ENCODE results near the gene WRNIP1.

WRNIP1 gene

DNA sequence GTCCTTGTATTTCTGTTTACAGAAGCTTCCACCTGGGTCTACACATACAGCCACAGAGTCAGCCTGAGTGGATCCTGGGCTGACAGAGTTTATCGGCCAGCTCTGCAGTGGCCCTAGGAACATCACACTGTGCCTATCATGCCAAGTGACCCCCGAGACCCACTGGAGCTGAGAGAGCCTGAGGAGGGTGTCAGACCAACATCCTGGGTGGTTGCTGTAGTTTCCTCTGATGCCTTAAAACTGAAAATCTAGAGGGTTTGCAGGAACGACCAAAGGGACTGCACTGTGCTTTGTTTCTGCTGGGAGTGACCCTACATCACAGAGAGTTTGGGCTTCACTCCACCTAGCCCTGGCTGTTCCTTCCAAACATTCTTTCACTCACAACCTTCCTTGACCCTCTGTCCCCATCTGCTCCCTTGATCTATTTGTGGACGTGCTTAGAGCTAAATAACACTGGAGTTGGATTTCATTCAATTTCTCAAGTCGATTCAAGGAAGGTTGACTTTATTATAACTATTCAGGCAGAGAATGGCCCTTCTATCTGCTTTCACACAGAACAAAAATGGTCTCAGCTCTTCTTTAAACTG, 32.6 kb upstream of the WRNIP1 start:
- H3K27me3 ChIP-seq (ENCODE audit: control insufficient read depth in 1 of 2, insufficient read depth in 1 of 2, low read length in 2 of 2), result peaks cover 0 to 3% of the 10 kb centered on the region in 2 experiments
- no peak overlapping the region for H2BK5ac ChIP-seq (ENCODE audit: low read depth, low read length, poor library complexity, severe bottlenecking)
- WGBS, result 96% methylated on average over 3 of the region's 5 CpGs
- no peak overlapping the region for H4K8ac ChIP-seq (ENCODE audit: low read length)
- peaks cover 3% of the 10 kb centered on the region for H3K4me1 ChIP-seq (ENCODE audit: control insufficient read depth, insufficient read depth, low read depth, low read length)
- H2BK15ac ChIP-seq (ENCODE audit: low read depth, poor library complexity, severe bottlenecking), result no peak overlapping the region
- H3K79me1 ChIP-seq (replicated peaks; ENCODE audit: low read length, poor library complexity, severe bottlenecking), result no peaks in the 10 kb centered on the region
- no peak for DNase-seq
- H3K14ac ChIP-seq (ENCODE audit: low read length in 2 of 2), result no peak overlapping the region
- H4K91ac ChIP-seq (ENCODE audit: low read length), result no peak overlapping the region
- no peak overlapping the region for H3K18ac ChIP-seq (ENCODE audit: low read depth in 1 of 2, low read length in 2 of 2)
- H3K9ac ChIP-seq (ENCODE audit: low read length), result no peak overlapping the region
- H3K23ac ChIP-seq (ENCODE audit: low read length in 2 of 2), result no peak overlapping the region
- no peak overlapping the region for H3K4me2 ChIP-seq (ENCODE audit: low read length, poor library complexity, severe bottlenecking)
- H3K27ac ChIP-seq (ENCODE audit: low read length, poor library complexity, severe bottlenecking), result no peak overlapping the region
- no peak overlapping the region for H3K4ac ChIP-seq (ENCODE audit: low read depth in 1 of 2, low read length in 2 of 2)
- H3K36me3 ChIP-seq (ENCODE audit: control insufficient read depth in 1 of 2, insufficient read depth in 2 of 2, low read depth in 1 of 2, low read length in 2 of 2), result no peaks in the 10 kb centered on the region
- no peak overlapping the region for H2BK12ac ChIP-seq (ENCODE audit: low read length in 2 of 2)
- no peaks in the 10 kb centered on the region for H3K9me3 ChIP-seq (ENCODE audit: control insufficient read depth, low read length)
- H3K4me3 ChIP-seq (ENCODE audit: insufficient read depth in 1 of 2, low read depth in 1 of 2, low read length in 2 of 2), result no peak overlapping the region
- H2AK5ac ChIP-seq (ENCODE audit: low read length, severe bottlenecking), result no peak overlapping the region
- no peak overlapping the region for H2BK120ac ChIP-seq (ENCODE audit: low read depth, low read length)
- no peak overlapping the region for H2AFZ ChIP-seq (ENCODE audit: low read depth, low read length)

DNA sequence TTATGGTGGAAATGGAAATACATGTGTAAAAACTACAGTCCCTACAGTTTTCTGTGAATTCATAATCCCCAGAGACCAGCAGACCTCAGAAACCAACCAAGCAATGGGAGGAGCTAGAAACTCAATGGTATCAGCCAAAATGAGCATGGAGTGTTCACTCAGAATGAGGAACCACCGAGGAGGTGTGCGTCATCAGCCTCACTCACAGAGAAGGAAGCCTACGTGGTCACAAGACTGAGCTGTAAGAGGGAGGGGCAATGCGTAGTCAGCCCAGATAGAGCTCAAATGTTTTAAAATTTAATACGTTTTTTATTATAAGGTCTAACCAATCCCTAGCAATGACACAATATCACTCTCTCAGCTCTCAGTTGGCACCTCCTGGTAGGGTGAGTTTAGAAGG, 31.9 kb upstream of the WRNIP1 start:
- Histone ChIP-seq H4K8ac (ENCODE audit: low read length) (no peak overlapping the region), H2AFZ (ENCODE audit: low read depth, low read length) (no peak overlapping the region), H2BK12ac (ENCODE audit: low read length in 2 of 2) (no peak overlapping the region), H2BK15ac (ENCODE audit: low read depth, poor library complexity, severe bottlenecking) (no peak overlapping the region), H3K79me1 (replicated peaks; ENCODE audit: low read length, poor library complexity, severe bottlenecking) (no peaks in the 10 kb centered on the region), H2BK120ac (ENCODE audit: low read depth, low read length) (no peak overlapping the region), H3K4me1 (ENCODE audit: control insufficient read depth, insufficient read depth, low read depth, low read length) (peaks cover 3% of the 10 kb centered on the region), H4K91ac (ENCODE audit: low read length) (no peak overlapping the region), H3K9ac (ENCODE audit: low read length) (no peak overlapping the region), H3K27ac (ENCODE audit: low read length, poor library complexity, severe bottlenecking) (no peak overlapping the region), H3K36me3 (ENCODE audit: control insufficient read depth in 1 of 2, insufficient read depth in 2 of 2, low read depth in 1 of 2, low read length in 2 of 2) (no peaks in the 10 kb centered on the region), H3K27me3 (ENCODE audit: control insufficient read depth in 1 of 2, insufficient read depth in 1 of 2, low read length in 2 of 2) (peaks cover 0 to 3% of the 10 kb centered on the region in 2 experiments), H2AK5ac (ENCODE audit: low read length, severe bottlenecking) (no peak overlapping the region), H3K4me3 (ENCODE audit: insufficient read depth in 1 of 2, low read depth in 1 of 2, low read length in 2 of 2) (no peak overlapping the region), H3K4me2 (ENCODE audit: low read length, poor library complexity, severe bottlenecking) (no peak overlapping the region), H3K18ac (ENCODE audit: low read depth in 1 of 2, low read length in 2 of 2) (no peak overlapping the region), H3K9me3 (ENCODE audit: control insufficient read depth, low read length) (no peaks in the 10 kb centered on the region), H3K14ac (ENCODE audit: low read length in 2 of 2) (no peak overlapping the region), H3K4ac (ENCODE audit: low read depth in 1 of 2, low read length in 2 of 2) (no peak overlapping the region), H2BK5ac (ENCODE audit: low read depth, low read length, poor library complexity, severe bottlenecking) (no peak overlapping the region), H3K23ac (ENCODE audit: low read length in 2 of 2) (no peak overlapping the region)
- DNase-seq, result no peak
- WGBS, result 93% methylated on average over 3 of the region's 5 CpGs

DNA sequence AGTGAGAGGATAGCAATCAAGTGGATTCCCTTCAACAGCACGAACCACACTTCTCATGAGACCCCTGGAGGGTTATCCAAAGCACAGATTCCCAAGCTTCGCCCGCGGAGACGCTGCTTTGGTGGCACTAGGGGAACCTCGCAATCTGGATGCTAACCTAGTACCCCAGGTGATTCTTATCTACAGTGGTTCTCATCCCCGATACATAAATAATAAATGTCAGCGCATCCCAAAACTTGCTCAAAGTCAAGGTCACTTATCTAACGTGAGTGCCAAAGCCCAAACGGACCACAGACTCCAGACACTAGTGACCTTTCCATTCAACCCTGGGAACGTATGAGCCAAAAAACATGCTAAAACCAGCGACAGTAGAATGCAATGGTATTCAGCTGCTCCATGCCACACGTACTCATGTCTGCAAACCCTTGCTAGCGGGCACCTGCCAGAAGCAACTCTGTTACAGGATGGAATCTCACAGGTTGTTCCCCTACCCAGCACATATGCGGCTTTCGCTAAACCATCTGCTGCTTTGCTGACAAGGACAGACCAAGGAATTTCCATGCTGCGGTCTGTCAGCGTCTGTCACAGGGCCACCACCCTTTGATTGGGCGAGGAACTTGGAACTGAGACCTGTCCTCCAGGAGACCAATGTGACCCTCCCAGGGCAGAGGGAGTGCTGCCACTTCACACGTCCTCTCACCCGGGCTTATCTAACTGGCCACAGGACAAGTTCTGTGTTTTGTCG, 31.3 kb upstream of the WRNIP1 start:
- Histone ChIP-seq H3K79me1 (replicated peaks; ENCODE audit: low read length, poor library complexity, severe bottlenecking) (no peaks in the 10 kb centered on the region), H2AK5ac (ENCODE audit: low read length, severe bottlenecking) (no peak overlapping the region), H3K27me3 (ENCODE audit: control insufficient read depth in 1 of 2, insufficient read depth in 1 of 2, low read length in 2 of 2) (peaks cover 0 to 3% of the 10 kb centered on the region in 2 experiments), H2BK120ac (ENCODE audit: low read depth, low read length) (no peak overlapping the region), H2BK15ac (ENCODE audit: low read depth, poor library complexity, severe bottlenecking) (no peak overlapping the region), H3K36me3 (ENCODE audit: control insufficient read depth in 1 of 2, insufficient read depth in 2 of 2, low read depth in 1 of 2, low read length in 2 of 2) (no peaks in the 10 kb centered on the region), H4K91ac (ENCODE audit: low read length) (no peak overlapping the region), H3K18ac (ENCODE audit: low read depth in 1 of 2, low read length in 2 of 2) (no peak overlapping the region), H2AFZ (ENCODE audit: low read depth, low read length) (no peak overlapping the region), H3K9ac (ENCODE audit: low read length) (no peak overlapping the region), H3K4ac (ENCODE audit: low read depth in 1 of 2, low read length in 2 of 2) (no peak overlapping the region), H3K4me3 (ENCODE audit: insufficient read depth in 1 of 2, low read depth in 1 of 2, low read length in 2 of 2) (no peak overlapping the region), H3K4me2 (ENCODE audit: low read length, poor library complexity, severe bottlenecking) (no peak overlapping the region), H3K23ac (ENCODE audit: low read length in 2 of 2) (no peak overlapping the region), H3K27ac (ENCODE audit: low read length, poor library complexity, severe bottlenecking) (no peak overlapping the region), H2BK12ac (ENCODE audit: low read length in 2 of 2) (no peak overlapping the region), H4K8ac (ENCODE audit: low read length) (no peak overlapping the region), H3K9me3 (ENCODE audit: control insufficient read depth, low read length) (no peaks in the 10 kb centered on the region), H3K4me1 (ENCODE audit: control insufficient read depth, insufficient read depth, low read depth, low read length) (peaks cover 3% of the 10 kb centered on the region), H2BK5ac (ENCODE audit: low read depth, low read length, poor library complexity, severe bottlenecking) (no peak overlapping the region), H3K14ac (ENCODE audit: low read length in 2 of 2) (no peak overlapping the region)
- DNase-seq, result no peak
- 90% methylated on average over 19 of the region's 22 CpGs for WGBS

DNA sequence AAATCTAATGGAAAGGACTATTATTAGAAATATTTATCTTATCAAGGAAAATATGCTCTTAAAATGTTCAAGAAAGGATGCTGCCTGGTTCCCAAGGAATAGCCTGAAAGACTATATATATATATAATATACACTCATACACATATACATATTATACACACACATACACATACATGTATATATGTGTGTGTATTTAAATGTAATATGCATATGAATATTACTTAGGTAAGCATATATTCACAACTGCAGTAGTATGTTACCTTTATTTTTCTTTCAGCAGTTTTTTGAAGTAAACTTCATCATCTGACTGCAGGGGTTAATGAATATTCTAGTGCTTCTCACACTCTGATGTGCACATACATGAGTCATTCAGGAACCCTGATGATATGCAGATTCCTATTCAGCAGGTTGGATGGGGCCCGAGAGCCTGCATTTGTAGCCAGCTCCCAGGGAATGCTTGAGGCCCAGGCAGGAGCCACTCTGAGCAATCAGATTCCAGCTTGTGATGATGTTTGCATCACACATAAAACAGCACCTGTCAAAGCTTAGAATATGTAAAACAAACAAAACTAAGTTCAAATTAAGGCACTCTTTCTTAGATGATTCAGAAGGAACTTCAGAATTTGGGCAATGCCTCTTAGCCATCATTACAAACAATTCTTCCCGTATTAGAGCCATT, 30.6 kb upstream of the WRNIP1 start:
- no peak overlapping the region for H3K18ac ChIP-seq (ENCODE audit: low read depth in 1 of 2, low read length in 2 of 2)
- 82% methylated on average over 2 of the region's 2 CpGs for WGBS
- no peak overlapping the region for H2BK15ac ChIP-seq (ENCODE audit: low read depth, poor library complexity, severe bottlenecking)
- H4K8ac ChIP-seq (ENCODE audit: low read length), result no peak overlapping the region
- H3K4me1 ChIP-seq (ENCODE audit: control insufficient read depth, insufficient read depth, low read depth, low read length), result peaks cover 3% of the 10 kb centered on the region
- no peak overlapping the region for H2AK5ac ChIP-seq (ENCODE audit: low read length, severe bottlenecking)
- H3K79me1 ChIP-seq (replicated peaks; ENCODE audit: low read length, poor library complexity, severe bottlenecking), result no peaks in the 10 kb centered on the region
- no peak overlapping the region for H3K14ac ChIP-seq (ENCODE audit: low read length in 2 of 2)
- no peak overlapping the region for H3K4me3 ChIP-seq (ENCODE audit: insufficient read depth in 1 of 2, low read depth in 1 of 2, low read length in 2 of 2)
- no peak overlapping the region for H3K4ac ChIP-seq (ENCODE audit: low read depth in 1 of 2, low read length in 2 of 2)
- H3K27ac ChIP-seq (ENCODE audit: low read length, poor library complexity, severe bottlenecking), result no peak overlapping the region
- no peak overlapping the region for H2AFZ ChIP-seq (ENCODE audit: low read depth, low read length)
- no peak overlapping the region for H3K23ac ChIP-seq (ENCODE audit: low read length in 2 of 2)
- H3K4me2 ChIP-seq (ENCODE audit: low read length, poor library complexity, severe bottlenecking), result no peak overlapping the region
- no peak overlapping the region for H2BK5ac ChIP-seq (ENCODE audit: low read depth, low read length, poor library complexity, severe bottlenecking)
- no peak overlapping the region for H4K91ac ChIP-seq (ENCODE audit: low read length)
- no peaks in the 10 kb centered on the region for H3K36me3 ChIP-seq (ENCODE audit: control insufficient read depth in 1 of 2, insufficient read depth in 2 of 2, low read depth in 1 of 2, low read length in 2 of 2)
- peaks cover 0 to 3% of the 10 kb centered on the region in 2 experiments for H3K27me3 ChIP-seq (ENCODE audit: control insufficient read depth in 1 of 2, insufficient read depth in 1 of 2, low read length in 2 of 2)
- no peak overlapping the region for H2BK120ac ChIP-seq (ENCODE audit: low read depth, low read length)
- H2BK12ac ChIP-seq (ENCODE audit: low read length in 2 of 2), result no peak overlapping the region
- no peaks in the 10 kb centered on the region for H3K9me3 ChIP-seq (ENCODE audit: control insufficient read depth, low read length)
- H3K9ac ChIP-seq (ENCODE audit: low read length), result no peak overlapping the region
- no peak for DNase-seq
